NOMO-1 (cell line): ENCODE data around the gene FOS.
A peak's percentile ranks its signal among the peaks of the same experiment; 100 is the strongest.
"Not testable (repeated sequence)": the region's sequence is repeated elsewhere in the genome, so short reads cannot be mapped to it uniquely, and the experiment has no call there.

Experiments
- DNase-seq, 2 experiments: peaks; one replicate each; lab custom pipeline; 2025; ENCODE audit not compliant: unreplicated experiment in 2 of 2; lab: John Stamatoyannopoulos, UW

FOS gene

DNA sequence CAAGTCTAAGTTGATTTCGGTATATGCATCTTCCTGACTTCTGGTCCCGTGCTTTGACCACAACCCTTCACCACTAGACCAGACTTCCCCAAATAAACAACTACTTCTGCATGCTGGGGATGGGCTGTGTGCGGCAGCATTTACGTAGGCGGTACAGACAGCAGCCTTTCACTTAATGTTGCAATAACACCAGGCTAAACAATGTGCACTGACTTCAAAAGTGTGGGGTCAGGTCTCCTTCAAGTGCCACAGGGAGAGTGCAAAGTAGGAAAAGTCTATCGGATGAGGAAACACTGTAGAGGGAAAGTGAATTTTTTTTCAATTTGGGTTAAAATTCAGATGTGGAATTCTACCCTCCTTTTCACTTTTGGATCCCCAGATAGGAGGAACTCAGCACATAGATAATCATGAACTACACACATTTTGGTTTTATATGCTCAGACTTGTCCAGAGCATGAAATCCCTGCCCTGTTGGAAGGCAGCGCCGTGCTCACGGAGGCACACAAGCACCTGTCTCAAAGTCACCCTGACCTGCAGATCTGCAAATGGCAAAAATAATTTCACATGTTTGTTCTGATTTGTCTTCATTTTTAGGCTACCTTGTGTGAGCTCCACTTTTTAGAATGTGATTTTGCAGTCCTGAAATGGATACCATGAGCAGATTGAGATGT lies 3.6 kb upstream of the FOS start:
- DNase-seq = peak; percentile 99

DNA sequence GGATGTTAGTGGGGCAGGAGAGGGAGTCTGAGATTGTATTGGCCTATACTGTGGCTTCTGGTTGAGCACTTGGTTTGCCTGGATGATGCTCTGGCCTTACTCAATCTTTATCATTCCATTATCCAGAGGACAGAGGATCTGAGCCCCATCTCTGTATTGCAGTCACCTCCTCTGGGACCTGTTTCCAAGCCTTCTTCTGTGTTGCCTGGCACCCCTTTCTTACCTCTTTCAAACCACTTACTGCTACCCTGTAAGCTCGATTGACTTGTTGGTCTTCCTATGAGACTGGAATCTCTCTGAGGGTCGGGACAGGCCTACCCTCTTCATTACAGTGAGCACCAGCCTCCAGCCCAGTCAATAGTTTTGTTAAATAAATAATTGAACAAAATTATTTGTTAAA lies 3.0 kb upstream of the FOS start:
- no peak for DNase-seq

DNA sequence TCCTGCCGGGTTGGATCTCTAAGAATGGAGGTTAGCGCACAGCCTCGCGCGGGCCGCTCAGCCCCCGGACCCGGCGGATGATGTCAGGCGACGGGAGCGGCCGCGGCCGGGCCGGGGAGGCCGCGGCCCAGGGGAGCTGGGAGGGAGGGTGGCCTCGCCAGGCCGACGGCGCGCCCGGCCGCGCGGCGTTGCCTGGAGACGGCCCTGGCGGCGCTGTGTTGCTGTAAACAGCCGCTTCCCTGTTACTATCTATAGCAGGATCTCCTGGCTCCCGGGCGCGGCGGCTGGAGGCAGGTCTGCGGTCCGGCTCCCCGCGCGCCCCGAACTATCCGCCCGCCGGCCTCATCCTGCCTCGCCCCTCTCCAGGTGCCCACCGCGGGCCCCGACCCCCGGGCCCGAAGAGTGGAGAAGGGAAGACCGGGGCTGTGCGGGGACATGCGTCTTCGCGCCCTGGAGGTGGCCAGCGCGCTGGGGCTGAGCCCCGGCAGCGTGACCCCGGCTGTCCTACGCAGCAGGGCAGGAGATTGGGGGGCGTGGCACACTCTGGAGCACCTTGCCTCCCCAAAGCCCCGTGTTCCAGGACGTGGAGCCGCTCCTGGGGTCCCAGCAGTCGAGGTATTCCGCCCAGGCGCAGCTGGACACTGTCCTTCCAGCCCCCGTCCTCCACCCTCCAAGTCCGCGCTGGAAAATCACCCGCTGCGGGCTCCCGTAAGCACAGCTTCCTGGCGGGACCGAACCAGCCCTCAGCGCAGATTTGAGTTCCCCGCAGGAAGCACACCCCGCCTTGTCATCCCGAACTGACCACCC lies 1.4 kb upstream of the FOS start:
- peak; percentile 72 to 80 for DNase-seq

DNA sequence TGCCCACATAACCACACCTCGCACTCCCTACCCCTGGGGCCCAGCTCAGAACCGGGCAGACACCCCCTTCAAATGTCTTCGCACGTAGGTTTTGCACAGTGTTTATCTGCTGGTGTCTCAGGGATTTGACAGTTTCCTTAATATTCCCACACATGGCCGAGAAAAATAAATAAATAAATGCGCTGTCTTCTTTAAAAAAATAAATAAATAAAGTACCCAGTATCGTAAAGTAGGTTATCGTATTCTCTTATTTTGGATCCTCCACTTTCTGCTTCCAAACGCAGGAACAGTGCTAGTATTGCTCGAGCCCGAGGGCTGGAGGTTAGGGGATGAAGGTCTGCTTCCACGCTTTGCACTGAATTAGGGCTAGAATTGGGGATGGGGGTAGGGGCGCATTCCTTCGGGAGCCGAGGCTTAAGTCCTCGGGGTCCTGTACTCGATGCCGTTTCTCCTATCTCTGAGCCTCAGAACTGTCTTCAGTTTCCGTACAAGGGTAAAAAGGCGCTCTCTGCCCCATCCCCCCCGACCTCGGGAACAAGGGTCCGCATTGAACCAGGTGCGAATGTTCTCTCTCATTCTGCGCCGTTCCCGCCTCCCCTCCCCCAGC lies 710 bp upstream of the FOS start:
- no peak for DNase-seq

DNA sequence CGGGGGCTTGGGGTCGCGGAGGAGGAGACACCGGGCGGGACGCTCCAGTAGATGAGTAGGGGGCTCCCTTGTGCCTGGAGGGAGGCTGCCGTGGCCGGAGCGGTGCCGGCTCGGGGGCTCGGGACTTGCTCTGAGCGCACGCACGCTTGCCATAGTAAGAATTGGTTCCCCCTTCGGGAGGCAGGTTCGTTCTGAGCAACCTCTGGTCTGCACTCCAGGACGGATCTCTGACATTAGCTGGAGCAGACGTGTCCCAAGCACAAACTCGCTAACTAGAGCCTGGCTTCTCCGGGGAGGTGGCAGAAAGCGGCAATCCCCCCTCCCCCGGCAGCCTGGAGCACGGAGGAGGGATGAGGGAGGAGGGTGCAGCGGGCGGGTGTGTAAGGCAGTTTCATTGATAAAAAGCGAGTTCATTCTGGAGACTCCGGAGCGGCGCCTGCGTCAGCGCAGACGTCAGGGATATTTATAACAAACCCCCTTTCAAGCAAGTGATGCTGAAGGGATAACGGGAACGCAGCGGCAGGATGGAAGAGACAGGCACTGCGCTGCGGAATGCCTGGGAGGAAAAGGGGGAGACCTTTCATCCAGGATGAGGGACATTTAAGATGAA lies 630 bp downstream of the FOS start:
- peak; percentile 51 to 58 for DNase-seq

DNA sequence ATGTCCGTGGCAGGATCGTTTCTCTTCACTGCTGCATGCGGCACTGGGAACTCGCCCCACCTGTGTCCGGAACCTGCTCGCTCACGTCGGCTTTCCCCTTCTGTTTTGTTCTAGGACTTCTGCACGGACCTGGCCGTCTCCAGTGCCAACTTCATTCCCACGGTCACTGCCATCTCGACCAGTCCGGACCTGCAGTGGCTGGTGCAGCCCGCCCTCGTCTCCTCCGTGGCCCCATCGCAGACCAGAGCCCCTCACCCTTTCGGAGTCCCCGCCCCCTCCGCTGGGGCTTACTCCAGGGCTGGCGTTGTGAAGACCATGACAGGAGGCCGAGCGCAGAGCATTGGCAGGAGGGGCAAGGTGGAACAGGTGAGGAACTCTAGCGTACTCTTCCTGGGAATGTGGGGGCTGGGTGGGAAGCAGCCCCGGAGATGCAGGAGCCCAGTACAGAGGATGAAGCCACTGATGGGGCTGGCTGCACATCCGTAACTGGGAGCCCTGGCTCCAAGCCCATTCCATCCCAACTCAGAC lies 1.2 kb downstream of the FOS start:
- no peak for DNase-seq

DNA sequence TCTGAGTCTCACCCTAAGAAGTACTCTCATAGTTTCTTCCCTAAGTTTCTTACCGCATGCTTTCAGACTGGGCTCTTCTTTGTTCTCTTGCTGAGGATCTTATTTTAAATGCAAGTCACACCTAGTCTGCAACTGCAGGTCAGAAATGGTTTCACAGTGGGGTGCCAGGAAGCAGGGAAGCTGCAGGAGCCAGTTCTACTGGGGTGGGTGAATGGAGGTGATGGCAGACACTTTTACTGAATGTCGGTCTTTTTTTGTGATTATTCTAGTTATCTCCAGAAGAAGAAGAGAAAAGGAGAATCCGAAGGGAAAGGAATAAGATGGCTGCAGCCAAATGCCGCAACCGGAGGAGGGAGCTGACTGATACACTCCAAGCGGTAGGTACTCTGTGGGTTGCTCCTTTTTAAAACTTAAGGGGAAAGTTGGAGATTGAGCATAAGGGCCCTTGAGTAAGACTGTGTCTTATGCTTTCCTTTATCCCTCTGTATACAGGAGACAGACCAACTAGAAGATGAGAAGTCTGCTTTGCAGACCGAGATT lies 1.7 kb downstream of the FOS start:
- no peak for DNase-seq

DNA sequence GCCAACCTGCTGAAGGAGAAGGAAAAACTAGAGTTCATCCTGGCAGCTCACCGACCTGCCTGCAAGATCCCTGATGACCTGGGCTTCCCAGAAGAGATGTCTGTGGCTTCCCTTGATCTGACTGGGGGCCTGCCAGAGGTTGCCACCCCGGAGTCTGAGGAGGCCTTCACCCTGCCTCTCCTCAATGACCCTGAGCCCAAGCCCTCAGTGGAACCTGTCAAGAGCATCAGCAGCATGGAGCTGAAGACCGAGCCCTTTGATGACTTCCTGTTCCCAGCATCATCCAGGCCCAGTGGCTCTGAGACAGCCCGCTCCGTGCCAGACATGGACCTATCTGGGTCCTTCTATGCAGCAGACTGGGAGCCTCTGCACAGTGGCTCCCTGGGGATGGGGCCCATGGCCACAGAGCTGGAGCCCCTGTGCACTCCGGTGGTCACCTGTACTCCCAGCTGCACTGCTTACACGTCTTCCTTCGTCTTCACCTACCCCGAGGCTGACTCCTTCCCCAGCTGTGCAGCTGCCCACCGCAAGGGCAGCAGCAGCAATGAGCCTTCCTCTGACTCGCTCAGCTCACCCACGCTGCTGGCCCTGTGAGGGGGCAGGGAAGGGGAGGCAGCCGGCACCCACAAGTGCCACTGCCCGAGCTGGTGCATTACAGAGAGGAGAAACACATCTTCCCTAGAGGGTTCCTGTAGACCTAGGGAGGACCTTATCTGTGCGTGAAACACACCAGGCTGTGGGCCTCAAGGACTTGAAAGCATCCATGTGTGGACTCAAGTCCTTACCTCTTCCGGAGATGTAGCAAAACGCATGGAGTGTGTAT lies 2.4 kb downstream of the FOS start:
- peak in 1 of 2 experiments; percentile 37 for DNase-seq

DNA sequence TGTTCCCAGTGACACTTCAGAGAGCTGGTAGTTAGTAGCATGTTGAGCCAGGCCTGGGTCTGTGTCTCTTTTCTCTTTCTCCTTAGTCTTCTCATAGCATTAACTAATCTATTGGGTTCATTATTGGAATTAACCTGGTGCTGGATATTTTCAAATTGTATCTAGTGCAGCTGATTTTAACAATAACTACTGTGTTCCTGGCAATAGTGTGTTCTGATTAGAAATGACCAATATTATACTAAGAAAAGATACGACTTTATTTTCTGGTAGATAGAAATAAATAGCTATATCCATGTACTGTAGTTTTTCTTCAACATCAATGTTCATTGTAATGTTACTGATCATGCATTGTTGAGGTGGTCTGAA lies 3.0 kb downstream of the FOS start:
- DNase-seq = no peak

DNA sequence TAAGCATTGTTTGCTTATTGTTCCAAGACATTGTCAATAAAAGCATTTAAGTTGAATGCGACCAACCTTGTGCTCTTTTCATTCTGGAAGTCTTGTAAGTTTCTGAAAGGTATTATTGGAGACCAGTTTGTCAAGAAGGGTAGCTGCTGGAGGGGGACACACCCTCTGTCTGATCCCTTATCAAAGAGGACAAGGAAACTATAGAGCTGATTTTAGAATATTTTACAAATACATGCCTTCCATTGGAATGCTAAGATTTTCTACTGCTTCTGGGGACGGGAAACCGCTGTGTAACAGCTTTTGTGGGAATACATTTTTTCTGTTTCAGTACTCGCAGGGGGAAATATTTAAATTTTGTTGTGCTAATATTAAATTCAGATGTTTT lies 3.5 kb downstream of the FOS start:
- DNase-seq = no peak

DNA sequence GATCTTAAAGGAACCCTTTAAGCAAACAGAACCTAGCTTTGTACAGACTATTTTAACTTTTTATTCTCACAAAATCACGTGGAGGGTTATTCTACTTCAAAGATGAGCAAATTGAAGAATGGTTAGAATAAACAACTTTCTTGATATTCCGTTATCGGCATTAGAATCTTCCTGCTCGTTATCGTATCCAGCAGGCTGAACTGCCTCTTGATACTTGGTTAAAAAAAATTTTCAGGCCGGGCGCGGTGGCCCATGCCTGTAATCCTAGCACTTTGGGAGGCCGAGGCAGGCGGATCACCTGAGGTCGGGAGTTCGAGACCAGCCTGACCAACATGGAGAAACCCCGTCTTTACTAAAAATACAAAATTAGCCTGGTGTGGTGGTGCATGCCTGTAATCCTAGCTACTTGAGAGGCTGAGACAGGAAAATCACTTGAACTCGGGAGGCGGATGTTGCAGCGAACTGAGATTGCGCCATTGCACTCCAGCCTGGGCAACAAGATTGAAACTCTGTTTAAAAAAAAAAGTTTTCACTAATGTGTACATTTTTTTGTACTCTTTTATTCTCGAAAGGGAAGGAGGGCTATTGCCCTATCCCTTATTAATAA lies 4.0 kb downstream of the FOS start:
- not testable (repeated sequence) for DNase-seq

DNA sequence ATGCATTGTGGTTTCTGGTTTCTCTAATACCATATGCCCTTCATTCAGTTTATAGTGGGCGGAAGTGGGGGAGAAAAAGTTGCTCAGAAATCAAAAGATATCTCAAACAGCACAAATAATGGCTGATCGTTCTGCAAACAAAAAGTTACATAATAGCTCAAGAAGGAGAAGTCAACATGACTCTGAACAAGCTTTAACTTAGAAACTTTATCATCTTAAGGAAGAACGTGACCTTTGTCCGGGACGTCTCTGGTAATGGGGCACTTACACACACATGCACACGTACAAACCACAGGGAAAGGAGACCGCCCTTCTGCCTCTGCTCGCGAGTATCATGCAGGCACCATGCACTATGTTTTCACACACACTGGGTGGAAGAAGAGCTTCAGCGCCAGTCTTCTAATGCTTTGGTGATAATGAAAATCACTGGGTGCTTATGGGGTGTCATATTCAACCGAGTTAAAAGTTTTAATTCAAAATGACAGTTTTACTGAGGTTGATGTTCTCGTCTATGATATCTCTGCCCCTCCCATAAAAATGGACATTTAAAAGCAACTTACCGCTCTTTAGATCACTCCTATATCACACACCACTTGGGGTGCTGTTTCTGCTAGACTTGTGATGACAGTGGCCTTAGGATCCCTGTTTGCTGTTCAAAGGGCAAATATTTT lies 4.7 kb downstream of the FOS start:
- DNase-seq = peak; percentile 74 to 94

DNA sequence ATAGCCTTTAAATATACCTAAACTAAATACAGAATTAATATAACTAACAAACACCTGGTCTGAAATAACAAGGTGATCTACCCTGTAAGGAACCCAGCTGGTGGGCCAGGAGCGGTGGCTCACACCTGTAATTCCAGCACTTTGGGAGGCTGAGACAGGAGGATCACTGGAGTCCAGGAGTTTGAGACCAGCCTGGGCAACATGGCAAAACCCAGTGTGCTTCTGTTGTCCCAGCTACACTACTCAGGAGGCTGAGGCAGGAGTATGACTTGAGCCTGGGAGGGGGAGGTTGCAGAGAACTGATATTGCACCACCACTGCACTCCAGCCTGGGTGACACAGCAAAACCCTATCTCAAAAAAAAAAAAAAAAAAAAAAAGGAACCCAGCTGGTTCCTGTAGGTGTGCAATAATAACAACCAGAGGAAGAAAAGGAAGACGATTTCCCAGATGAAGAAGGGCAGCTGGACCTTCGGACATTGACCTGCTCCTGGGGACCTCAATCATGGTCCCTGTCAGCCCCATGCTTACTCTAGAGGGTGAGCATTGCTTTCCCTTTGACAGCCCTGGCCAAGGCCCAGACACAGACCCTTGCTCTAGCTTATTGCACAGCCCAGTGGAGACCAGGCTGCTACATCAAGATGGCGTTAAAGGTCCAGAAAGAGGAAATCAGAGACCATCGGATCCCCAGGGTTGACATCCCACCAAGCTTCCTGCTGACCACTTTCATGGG lies 5.4 kb downstream of the FOS start:
- DNase-seq = peak; percentile 45 to 69

DNA sequence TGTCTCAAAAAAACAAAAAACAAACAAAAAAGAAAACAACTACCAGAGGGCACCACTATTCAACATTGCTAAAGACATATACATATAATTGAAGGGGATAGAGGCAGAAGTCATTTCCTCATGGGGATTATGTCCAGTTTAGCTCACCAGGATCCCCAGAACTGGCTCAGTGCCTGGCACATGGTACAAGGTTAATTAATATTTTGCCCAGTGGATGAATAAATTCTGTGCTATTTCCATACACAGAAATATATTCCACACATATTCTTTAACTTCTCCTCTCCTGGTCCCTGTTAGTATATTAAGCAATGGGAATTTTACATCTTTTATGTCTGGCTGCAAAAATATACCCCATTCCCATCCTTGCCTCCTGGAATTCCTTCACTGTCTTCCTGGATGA lies 6.7 kb downstream of the FOS start:
- DNase-seq = no peak

DNA sequence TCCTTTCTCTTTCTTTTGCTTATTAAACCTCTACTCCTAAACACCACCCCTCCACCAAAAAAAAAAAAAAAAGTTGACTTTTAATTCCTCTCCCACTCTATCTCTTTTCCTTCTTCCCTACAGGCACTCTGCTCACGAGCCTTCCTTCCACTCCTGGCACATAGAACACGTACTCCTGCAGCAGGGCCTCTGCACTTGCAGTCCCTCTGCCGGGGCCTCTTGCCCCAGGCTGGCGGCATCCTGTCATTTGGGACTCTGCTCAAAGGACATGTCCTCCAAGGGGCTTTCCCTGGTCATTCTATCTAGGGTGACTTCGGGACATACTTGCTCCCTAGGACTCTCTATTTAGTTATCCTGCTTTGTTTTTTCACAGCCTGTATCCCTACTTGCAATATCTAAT lies 7.7 kb downstream of the FOS start:
- peak in 1 of 2 experiments; percentile 24 for DNase-seq

DNA sequence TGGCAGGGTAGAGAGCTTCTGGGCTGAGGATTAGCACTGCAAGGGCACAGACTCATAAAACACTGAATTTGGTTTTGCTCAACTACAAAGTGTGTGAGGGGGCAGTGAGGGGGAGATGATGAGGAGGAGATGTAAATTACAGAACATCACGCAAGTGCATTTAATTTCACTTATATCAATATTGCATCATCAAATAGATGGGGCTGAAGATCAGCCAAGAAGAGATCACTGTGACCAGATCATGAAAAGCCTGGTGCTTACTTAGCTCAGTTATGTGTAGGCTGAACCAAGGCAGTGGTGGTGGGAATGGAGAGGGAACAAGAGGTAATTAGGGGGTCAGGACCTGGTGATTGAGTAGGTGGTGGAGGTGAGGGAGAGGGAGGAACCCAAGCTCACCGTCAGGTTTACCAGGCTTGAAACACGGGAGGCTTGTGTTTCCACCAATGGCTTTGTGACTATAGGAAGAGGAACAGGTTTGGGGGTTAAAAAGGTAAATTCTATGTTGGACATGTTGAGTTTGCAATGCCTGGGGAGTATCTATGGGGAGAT lies 11.3 kb downstream of the FOS start:
- DNase-seq = no peak

DNA sequence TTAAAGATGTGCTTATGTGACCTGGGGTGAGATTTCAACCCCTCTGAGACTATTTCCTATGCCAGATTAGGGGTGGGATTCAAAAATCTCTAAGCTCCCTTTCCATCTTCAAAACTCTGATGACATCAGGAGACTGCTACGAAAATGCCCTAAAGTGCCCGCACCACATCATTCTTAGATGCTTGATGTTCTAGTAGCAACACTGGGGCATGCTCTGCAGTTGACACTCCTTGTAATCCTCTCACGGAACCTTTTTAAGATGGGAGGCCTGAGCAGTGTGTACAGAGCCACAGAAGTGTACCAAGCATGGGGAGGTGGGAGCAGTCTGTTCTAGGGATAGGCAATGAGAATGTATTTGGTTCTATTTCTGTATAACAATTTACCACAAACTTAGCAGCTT lies 12.2 kb downstream of the FOS start:
- DNase-seq = no peak

DNA sequence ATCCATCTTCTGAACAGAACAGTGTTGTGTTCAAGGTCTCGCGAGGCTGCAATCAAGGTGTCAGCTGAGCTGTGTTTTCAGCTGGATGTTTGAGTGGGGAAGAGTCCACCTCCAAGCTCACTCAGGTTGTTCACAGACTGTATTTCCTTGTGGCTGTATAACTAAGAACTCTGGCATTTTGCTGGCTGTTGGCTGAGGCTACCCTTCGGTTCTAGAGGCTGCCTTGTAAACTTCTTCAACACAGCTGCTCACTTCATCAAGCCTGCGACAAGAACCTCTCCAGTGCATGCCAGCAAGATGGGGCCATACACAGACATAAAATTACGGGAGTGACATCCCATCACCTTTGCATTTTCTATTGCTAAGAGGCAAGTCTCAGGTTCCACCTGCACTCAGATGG lies 12.7 kb downstream of the FOS start:
- DNase-seq = no peak
